ENCODE data around the gene GEN1.

The GEN1 gene

GRCh38 chr2:17763641-17764333, 9.8 kb downstream of the GEN1 start:
- Histone ChIP-seq H3K9ac (ENCODE audit: low read length in 5 of 5) (no peak overlapping the region), H3K27ac (ENCODE audit: low read depth, low read length) (no peak overlapping the region), H3K36me3 (ENCODE audit: control insufficient read depth in 5 of 5, insufficient read depth in 5 of 5, low read length in 5 of 5) (peaks cover 0 to 16% (median 0%) of the 10 kb centered on the region in 5 donors), H3K4me1 (ENCODE audit: control insufficient read depth in 5 of 5, insufficient read depth in 5 of 5, low read length in 5 of 5) (peaks cover 0 to 3% (median 0%) of the 10 kb centered on the region in 5 donors), H3K27me3 (ENCODE audit: control insufficient read depth in 5 of 5, insufficient read depth in 4 of 5, low read length in 5 of 5) (no peaks in the 10 kb centered on the region), H3K4me3 (ENCODE audit: low read depth in 1 of 5, low read length in 5 of 5) (no peak overlapping the region), H3K9me3 (ENCODE audit: control insufficient read depth in 5 of 5, low read length in 5 of 5) (no peaks in the 10 kb centered on the region)

GRCh38 chr2:17765398-17765797, 11.5 kb downstream of the GEN1 start:
- H3K9ac ChIP-seq (ENCODE audit: low read length in 5 of 5): no peak overlapping the region
- H3K27ac ChIP-seq (ENCODE audit: low read depth, low read length): no peak overlapping the region
- no peaks in the 10 kb centered on the region for H3K9me3 ChIP-seq (ENCODE audit: control insufficient read depth in 5 of 5, low read length in 5 of 5)
- no peak overlapping the region for H3K4me3 ChIP-seq (ENCODE audit: low read depth in 1 of 5, low read length in 5 of 5)
- peaks cover 0 to 3% (median 0%) of the 10 kb centered on the region in 5 donors for H3K4me1 ChIP-seq (ENCODE audit: control insufficient read depth in 5 of 5, insufficient read depth in 5 of 5, low read length in 5 of 5)
- peaks cover 0 to 16% (median 0%) of the 10 kb centered on the region in 5 donors for H3K36me3 ChIP-seq (ENCODE audit: control insufficient read depth in 5 of 5, insufficient read depth in 5 of 5, low read length in 5 of 5)
- H3K27me3 ChIP-seq (ENCODE audit: control insufficient read depth in 5 of 5, insufficient read depth in 4 of 5, low read length in 5 of 5): no peaks in the 10 kb centered on the region

- H3K36me3 ChIP-seq (ENCODE audit: control insufficient read depth in 5 of 5, insufficient read depth in 5 of 5, low read length in 5 of 5): peaks cover 0 to 19% (median 0%) of the 10 kb centered on the region in 5 donors
- no peaks in the 10 kb centered on the region for H3K9me3 ChIP-seq (ENCODE audit: control insufficient read depth in 5 of 5, low read length in 5 of 5)
- H3K4me3 ChIP-seq (ENCODE audit: low read depth in 1 of 5, low read length in 5 of 5): no peak overlapping the region
- no peaks in the 10 kb centered on the region for H3K27me3 ChIP-seq (ENCODE audit: control insufficient read depth in 5 of 5, insufficient read depth in 4 of 5, low read length in 5 of 5)
- H3K9ac ChIP-seq (ENCODE audit: low read length in 5 of 5): no peak overlapping the region
- H3K27ac ChIP-seq (ENCODE audit: low read depth, low read length): no peak overlapping the region
- peaks cover 0 to 2% (median 0%) of the 10 kb centered on the region in 5 donors for H3K4me1 ChIP-seq (ENCODE audit: control insufficient read depth in 5 of 5, insufficient read depth in 5 of 5, low read length in 5 of 5)
Measured at GRCh38 chr2:17768894-17769293, 15.0 kb downstream of the GEN1 start.

DNA sequence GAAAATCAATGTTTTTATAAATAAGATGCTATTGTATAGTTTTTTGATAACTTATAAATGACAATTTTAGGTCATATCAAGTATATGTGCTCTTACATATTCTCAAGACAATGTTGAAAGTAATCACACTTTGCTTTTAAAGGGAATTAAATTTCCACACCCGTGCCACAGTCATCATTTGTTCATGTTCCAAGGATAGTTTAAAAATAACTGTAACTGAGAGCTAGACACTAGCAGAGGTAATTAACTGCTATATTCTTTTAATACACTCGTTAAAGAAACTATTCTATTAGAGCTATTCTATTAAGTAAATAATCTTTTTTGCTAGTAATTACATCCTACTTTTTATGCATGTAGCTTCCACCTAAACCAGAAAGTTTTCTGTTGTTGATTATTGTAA, 18.0 kb downstream of the GEN1 start:
- Histone ChIP-seq H3K4me3 (ENCODE audit: low read depth in 1 of 5, low read length in 5 of 5) (no peak overlapping the region), H3K36me3 (ENCODE audit: control insufficient read depth in 5 of 5, insufficient read depth in 5 of 5, low read length in 5 of 5) (peaks cover 0 to 14% (median 0%) of the 10 kb centered on the region in 5 donors), H3K4me1 (ENCODE audit: control insufficient read depth in 5 of 5, insufficient read depth in 5 of 5, low read length in 5 of 5) (no peaks in the 10 kb centered on the region), H3K9ac (ENCODE audit: low read length in 5 of 5) (no peak overlapping the region), H3K9me3 (ENCODE audit: control insufficient read depth in 5 of 5, low read length in 5 of 5) (no peaks in the 10 kb centered on the region), H3K27ac (ENCODE audit: low read depth, low read length) (no peak overlapping the region), H3K27me3 (ENCODE audit: control insufficient read depth in 5 of 5, insufficient read depth in 4 of 5, low read length in 5 of 5) (no peaks in the 10 kb centered on the region)

DNA sequence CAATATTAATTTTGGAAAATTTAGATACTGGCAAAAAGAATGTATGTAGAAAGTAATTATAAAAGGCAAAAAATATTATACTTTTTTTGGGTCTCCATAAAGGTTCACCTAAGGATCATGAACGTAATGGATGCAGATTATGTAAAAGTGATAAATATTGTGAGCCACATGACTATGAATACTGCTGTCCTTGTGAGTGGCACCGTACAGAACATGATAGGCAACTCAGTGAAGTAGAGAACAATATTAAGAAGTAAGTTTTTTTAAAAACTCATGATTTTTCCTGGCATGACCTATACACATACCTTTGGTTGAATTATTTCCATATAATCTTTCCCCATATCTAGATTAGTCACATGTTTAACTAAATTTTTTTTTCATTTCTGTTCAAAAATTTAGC, 18.6 kb downstream of the GEN1 start:
- no peaks in the 10 kb centered on the region for H3K27me3 ChIP-seq (ENCODE audit: control insufficient read depth in 5 of 5, insufficient read depth in 4 of 5, low read length in 5 of 5)
- no peaks in the 10 kb centered on the region for H3K4me1 ChIP-seq (ENCODE audit: control insufficient read depth in 5 of 5, insufficient read depth in 5 of 5, low read length in 5 of 5)
- H3K9me3 ChIP-seq (ENCODE audit: control insufficient read depth in 5 of 5, low read length in 5 of 5): no peaks in the 10 kb centered on the region
- no peak overlapping the region for H3K27ac ChIP-seq (ENCODE audit: low read depth, low read length)
- H3K36me3 ChIP-seq (ENCODE audit: control insufficient read depth in 5 of 5, insufficient read depth in 5 of 5, low read length in 5 of 5): peaks cover 0 to 8% (median 0%) of the 10 kb centered on the region in 5 donors
- H3K9ac ChIP-seq (ENCODE audit: low read length in 5 of 5): no peak overlapping the region
- no peak overlapping the region for H3K4me3 ChIP-seq (ENCODE audit: low read depth in 1 of 5, low read length in 5 of 5)

DNA sequence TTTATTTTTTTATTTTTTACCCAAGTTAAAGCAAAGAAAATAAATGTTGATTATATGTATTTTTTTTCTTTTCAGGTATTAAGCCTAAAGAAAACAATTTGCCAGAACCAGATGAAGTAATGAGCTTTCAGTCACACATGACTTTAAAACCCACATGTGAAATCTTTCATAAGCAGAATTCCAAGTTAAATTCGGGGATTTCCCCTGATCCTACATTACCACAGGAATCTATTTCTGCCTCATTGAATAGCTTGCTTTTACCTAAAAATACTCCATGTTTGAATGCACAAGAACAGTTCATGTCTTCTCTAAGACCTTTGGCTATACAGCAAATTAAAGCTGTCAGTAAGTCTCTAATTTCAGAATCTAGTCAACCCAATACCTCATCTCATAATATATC, 26.6 kb downstream of the GEN1 start:
- no peak overlapping the region for H3K9ac ChIP-seq (ENCODE audit: low read length in 5 of 5)
- peaks cover 5 to 19% (median 7%) of the 10 kb centered on the region in 5 donors for H3K36me3 ChIP-seq (ENCODE audit: control insufficient read depth in 5 of 5, insufficient read depth in 5 of 5, low read length in 5 of 5)
- H3K4me3 ChIP-seq (ENCODE audit: low read depth in 1 of 5, low read length in 5 of 5): no peak overlapping the region
- no peaks in the 10 kb centered on the region for H3K4me1 ChIP-seq (ENCODE audit: control insufficient read depth in 5 of 5, insufficient read depth in 5 of 5, low read length in 5 of 5)
- no peaks in the 10 kb centered on the region for H3K9me3 ChIP-seq (ENCODE audit: control insufficient read depth in 5 of 5, low read length in 5 of 5)
- no peak overlapping the region for H3K27ac ChIP-seq (ENCODE audit: low read depth, low read length)
- no peaks in the 10 kb centered on the region for H3K27me3 ChIP-seq (ENCODE audit: control insufficient read depth in 5 of 5, insufficient read depth in 4 of 5, low read length in 5 of 5)

GRCh38 chr2:17781482-17781881, 27.5 kb downstream of the GEN1 start:
- Histone ChIP-seq H3K9ac (ENCODE audit: low read length in 5 of 5) (no peak overlapping the region), H3K4me1 (ENCODE audit: control insufficient read depth in 5 of 5, insufficient read depth in 5 of 5, low read length in 5 of 5) (no peaks in the 10 kb centered on the region), H3K9me3 (ENCODE audit: control insufficient read depth in 5 of 5, low read length in 5 of 5) (no peaks in the 10 kb centered on the region), H3K27me3 (ENCODE audit: control insufficient read depth in 5 of 5, insufficient read depth in 4 of 5, low read length in 5 of 5) (no peaks in the 10 kb centered on the region), H3K36me3 (ENCODE audit: control insufficient read depth in 5 of 5, insufficient read depth in 5 of 5, low read length in 5 of 5) (peaks cover 5 to 19% (median 7%) of the 10 kb centered on the region in 5 donors), H3K4me3 (ENCODE audit: low read depth in 1 of 5, low read length in 5 of 5) (no peak overlapping the region), H3K27ac (ENCODE audit: low read depth, low read length) (no peak overlapping the region)

DNA sequence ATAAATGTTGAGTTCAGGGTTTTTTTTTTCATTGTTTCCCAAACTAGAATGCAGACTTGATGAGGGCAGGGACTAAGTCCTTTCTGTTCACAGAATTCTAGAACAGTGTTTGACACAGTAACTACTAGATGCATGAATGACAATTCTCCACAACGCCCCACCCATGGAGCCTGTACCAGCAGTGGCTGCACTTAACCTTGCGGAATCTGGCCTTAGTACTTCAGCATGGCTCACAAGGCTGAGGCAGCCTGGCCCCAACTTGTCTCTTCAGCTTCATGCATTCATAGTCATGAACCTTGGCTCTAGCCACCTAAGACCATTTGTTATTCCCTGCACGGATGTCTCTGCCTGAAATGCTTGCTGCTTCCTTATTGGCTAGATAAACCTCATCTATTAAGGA, 32.8 kb downstream of the GEN1 start:
- no peak overlapping the region for H3K9ac ChIP-seq (ENCODE audit: low read length in 5 of 5)

GRCh38 chr2:17788773-17789172, 34.8 kb downstream of the GEN1 start:
- no peaks in the 10 kb centered on the region for H3K36me3 ChIP-seq (ENCODE audit: control insufficient read depth in 5 of 5, insufficient read depth in 5 of 5, low read length in 5 of 5)
- no peaks in the 10 kb centered on the region for H3K9me3 ChIP-seq (ENCODE audit: control insufficient read depth in 5 of 5, low read length in 5 of 5)
- no peak overlapping the region for H3K9ac ChIP-seq (ENCODE audit: low read length in 5 of 5)
- peaks cover 0 to 9% (median 4%) of the 10 kb centered on the region in 5 donors for H3K27me3 ChIP-seq (ENCODE audit: control insufficient read depth in 5 of 5, insufficient read depth in 4 of 5, low read length in 5 of 5)
- H3K4me1 ChIP-seq (ENCODE audit: control insufficient read depth in 5 of 5, insufficient read depth in 5 of 5, low read length in 5 of 5): peaks cover 0 to 12% (median 4%) of the 10 kb centered on the region in 5 donors
- no peak overlapping the region for H3K4me3 ChIP-seq (ENCODE audit: low read depth in 1 of 5, low read length in 5 of 5)
- no peak overlapping the region for H3K27ac ChIP-seq (ENCODE audit: low read depth, low read length)

More for the DNA sequence above, 32.8 kb downstream of the GEN1 start:
- H3K4me3 ChIP-seq (ENCODE audit: low read depth in 1 of 5, low read length in 5 of 5): no peak overlapping the region
- peaks cover 0 to under 1% (median 0%) of the 10 kb centered on the region in 5 donors for H3K36me3 ChIP-seq (ENCODE audit: control insufficient read depth in 5 of 5, insufficient read depth in 5 of 5, low read length in 5 of 5)
- H3K27ac ChIP-seq (ENCODE audit: low read depth, low read length): no peak overlapping the region
- H3K9me3 ChIP-seq (ENCODE audit: control insufficient read depth in 5 of 5, low read length in 5 of 5): no peaks in the 10 kb centered on the region
- H3K4me1 ChIP-seq (ENCODE audit: control insufficient read depth in 5 of 5, insufficient read depth in 5 of 5, low read length in 5 of 5): peaks cover 0 to 8% (median 2%) of the 10 kb centered on the region in 5 donors
- H3K27me3 ChIP-seq (ENCODE audit: control insufficient read depth in 5 of 5, insufficient read depth in 4 of 5, low read length in 5 of 5): peaks cover 0 to 7% (median 4%) of the 10 kb centered on the region in 5 donors

DNA sequence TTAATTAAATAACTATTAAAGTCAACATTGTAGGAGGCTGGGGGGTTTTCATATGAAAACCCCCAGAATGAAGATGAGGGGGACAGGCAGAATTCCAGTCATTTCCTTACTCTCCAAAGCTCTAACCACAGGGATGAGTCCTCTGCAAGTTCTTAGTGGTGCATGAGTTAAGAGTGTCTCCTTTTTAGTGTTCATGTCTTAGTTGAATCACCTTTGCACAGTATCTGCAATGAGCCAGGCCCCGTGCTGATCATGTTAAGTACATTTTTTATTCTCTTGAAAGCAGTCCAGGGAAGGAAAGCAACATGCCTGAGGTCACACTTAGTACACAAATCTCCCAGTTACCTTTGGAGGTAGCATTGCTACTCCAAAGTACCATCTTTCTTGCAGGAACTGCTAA, 36.6 kb downstream of the GEN1 start:
- Histone ChIP-seq H3K4me1 (ENCODE audit: control insufficient read depth in 5 of 5, insufficient read depth in 5 of 5, low read length in 5 of 5) (peaks cover 0 to 12% (median 4%) of the 10 kb centered on the region in 5 donors), H3K36me3 (ENCODE audit: control insufficient read depth in 5 of 5, insufficient read depth in 5 of 5, low read length in 5 of 5) (no peaks in the 10 kb centered on the region), H3K9me3 (ENCODE audit: control insufficient read depth in 5 of 5, low read length in 5 of 5) (no peaks in the 10 kb centered on the region), H3K4me3 (ENCODE audit: low read depth in 1 of 5, low read length in 5 of 5) (no peak overlapping the region), H3K27ac (ENCODE audit: low read depth, low read length) (no peak overlapping the region), H3K9ac (ENCODE audit: low read length in 5 of 5) (no peak overlapping the region), H3K27me3 (ENCODE audit: control insufficient read depth in 5 of 5, insufficient read depth in 4 of 5, low read length in 5 of 5) (peaks cover 0 to 9% (median 4%) of the 10 kb centered on the region in 5 donors)
